HT-29 (cell line): ENCODE results near the gene RXRA. TPM values are rescaled to one million over a fixed set of nuclear protein-coding genes. Genes with fewer than 3 reads are reported as not detected.
A peak's percentile ranks its signal among the peaks of the same experiment; 100 is the strongest.

Source experiments
- DNase-seq: peaks from one replicate; pipeline ENCODE4 v3.0.0-alpha.2; 2015; ENCODE audit warnings: low spot score
- total RNA-seq: library from RNA; depleted of rRNA; stranded (reverse); fragments of >200 nt; shearing (Covaris generic); gene quantifications from 2 replicates; pipeline ENCODE4 v1.2.3, GENCODE V29; 2014

Gene RXRA
- total RNA-seq, 1 experiment from 2014 or later: 74.4 TPM

- DNase-seq: no peak
These were observed 117.7 kb downstream of the RXRA start for GRCh38 chr9:134444038-134444315.

GRCh38 chr9:134445000-134445399, 118.7 kb downstream of the RXRA start:
- no peak for DNase-seq

DNA sequence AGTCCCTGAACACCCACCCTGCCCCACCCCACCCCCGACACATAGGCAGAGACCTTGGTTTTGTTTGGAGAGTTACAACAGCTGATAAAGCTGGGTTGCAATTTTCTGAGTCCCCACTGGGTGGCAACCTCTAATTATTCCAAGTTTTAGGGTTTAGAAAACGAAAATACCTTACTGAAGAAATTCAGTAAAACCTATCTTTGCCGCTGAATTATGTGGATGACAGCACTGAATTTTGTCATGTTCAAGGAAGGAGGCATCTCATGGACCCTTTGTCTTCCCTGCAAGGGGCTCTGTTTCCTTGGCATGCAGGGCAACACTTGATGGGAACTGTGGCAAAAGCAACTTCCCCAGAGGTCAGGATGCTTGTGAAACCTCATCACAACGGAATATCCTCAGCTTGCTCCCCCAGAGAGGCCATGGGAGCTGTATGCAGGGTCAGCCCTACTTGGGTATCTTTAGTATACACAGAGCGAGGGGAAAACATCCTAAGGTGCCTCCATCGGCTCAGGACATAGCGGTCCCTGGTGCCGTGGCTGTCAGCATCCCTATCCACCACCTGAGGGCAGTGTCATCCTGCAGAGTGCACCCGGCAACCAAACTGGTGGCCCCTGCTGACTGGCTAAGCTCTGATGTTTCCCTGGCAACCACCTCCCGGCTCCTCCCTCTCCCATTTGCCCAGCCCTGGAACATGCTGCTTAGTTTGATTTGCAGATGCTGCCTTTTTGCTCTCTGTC, 123.1 kb downstream of the RXRA start:
- DNase-seq: peak; percentile 90

GRCh38 chr9:134451700-134452458, 125.6 kb downstream of the RXRA start:
- DNase-seq: no peak

DNA sequence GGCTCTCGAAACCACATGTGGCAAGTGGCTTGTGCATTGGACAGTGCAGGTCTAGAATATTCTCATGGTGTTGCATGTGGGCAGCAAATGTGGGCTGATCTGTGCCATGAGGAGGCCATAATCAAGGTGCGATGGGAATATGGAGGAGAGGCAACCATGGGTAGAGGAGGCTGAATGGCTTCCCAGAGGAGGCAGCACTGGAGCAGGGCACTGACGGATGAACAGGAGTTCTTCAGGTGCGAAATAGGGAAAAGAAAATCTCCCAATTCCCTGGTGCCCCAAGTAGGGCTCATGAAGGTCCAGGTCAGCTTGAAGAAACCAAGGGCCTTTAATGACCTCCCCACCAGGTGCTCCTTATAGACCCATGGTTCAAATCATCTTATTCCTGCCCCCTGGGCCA, 126.5 kb downstream of the RXRA start:
- DNase-seq: no peak

GRCh38 chr9:134453776-134454475, 127.7 kb downstream of the RXRA start:
- no peak for DNase-seq

GRCh38 chr9:134454476-134454857, 128.2 kb downstream of the RXRA start:
- no peak for DNase-seq

GRCh38 chr9:134455021-134455471, 128.8 kb downstream of the RXRA start:
- no peak for DNase-seq

DNA sequence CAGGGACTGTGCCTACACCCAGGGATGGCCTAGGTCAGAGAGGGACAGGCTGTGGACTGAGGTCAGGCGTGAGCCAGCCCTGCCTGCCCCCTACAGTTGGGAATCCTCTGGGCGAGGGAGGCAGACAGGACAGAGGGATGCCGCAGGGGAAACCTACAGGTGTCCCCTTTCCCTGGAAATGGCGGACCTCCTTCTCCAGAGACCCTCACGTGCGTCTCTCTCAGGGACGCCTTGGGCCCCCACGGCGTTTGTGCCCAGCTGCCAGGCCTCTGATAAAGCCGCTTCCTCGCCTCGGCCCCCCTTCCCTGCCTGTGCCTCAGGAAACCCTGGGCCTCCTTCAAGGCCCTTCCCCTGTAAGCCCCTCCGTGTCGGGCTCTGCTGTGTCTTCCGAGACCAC, 129.3 kb downstream of the RXRA start:
- DNase-seq: no peak

DNA sequence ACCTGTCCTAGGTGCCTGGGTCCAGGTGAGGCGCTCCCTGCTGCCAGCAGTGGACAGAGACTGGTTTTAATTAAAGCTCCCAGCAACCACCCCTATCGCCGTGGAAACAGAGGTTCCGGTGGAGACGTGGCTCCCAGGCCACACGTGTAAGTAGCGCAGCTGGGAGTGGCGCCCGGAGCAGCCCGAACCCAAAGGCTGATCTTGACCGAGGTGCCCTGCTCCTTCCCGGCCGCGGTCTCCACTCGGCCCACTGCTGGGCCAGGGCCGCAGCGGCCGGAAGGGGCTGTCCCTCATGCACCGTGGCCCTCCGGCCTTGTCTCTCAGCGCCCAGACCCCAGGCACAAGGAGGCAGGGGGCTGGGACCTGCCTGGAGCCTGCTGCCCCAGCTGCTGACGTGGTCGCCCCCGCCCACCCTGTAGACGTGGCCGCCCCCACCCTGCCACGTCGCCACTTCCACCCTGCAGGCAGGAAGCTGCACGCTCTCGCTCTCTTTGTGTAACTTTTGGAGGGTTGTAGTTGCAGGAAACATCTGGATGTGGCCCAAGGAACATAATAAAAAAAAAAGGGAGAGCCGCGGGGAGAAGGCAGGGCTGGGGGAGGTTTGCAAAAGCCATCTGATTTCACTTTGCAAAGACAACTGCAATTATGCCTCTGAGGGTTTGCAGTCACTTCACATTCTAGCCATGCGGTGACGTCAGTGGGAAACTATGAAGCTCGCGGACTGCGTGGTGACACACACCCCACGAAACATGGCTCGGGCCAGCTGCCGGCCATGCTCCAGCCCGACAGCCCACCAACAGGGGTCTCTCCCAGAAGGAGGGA, 129.9 kb downstream of the RXRA start:
- no peak for DNase-seq

- no peak for DNase-seq
These were observed 130.6 kb downstream of the RXRA start for GRCh38 chr9:134456756-134457305.

GRCh38 chr9:134457321-134458206, 131.3 kb downstream of the RXRA start:
- DNase-seq: no peak

- DNase-seq: no peak
These were observed 132.2 kb downstream of the RXRA start for GRCh38 chr9:134458207-134459108.

DNA sequence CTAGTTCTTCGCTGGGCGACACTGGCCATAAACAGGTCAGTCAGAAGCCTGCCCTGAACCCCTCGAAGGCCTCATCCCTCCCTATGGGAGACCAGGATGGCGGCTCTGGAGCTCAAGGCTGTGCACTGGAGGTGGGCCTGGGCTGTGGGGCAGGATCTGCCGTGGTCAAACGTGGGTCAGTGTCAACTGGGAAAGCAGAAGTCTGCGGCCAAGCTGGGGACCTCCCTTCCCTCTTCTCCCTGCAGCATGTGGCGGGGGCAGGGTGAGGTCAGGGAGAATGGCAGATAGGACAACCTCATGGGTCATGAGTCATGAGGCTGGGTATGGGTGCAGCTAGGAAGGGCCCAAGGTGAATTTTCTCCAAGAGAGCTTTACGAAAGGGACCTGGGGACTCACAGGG, 132.9 kb downstream of the RXRA start:
- DNase-seq: no peak

GRCh38 chr9:134459573-134459972, 133.3 kb downstream of the RXRA start:
- no peak for DNase-seq

DNA sequence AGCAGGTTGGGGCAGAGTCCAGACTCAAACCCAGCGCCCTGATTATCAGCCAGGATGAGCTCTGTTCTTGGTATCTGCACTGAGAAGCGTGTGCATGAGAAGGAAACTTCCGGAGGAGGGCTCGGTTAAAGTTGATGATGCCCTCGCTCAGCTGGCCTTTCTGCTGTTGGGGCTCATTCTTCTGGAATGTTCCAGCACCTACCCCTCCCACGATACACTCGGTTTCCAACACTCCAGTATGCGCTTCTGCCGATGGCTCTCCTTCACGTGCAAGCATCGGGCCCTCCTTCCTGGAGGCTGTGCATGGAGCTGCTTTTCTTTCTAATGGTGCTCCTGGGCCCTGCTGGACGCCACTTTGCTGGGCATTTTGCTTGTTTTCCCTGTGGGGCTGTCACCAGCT, 134.0 kb downstream of the RXRA start:
- DNase-seq: no peak

DNA sequence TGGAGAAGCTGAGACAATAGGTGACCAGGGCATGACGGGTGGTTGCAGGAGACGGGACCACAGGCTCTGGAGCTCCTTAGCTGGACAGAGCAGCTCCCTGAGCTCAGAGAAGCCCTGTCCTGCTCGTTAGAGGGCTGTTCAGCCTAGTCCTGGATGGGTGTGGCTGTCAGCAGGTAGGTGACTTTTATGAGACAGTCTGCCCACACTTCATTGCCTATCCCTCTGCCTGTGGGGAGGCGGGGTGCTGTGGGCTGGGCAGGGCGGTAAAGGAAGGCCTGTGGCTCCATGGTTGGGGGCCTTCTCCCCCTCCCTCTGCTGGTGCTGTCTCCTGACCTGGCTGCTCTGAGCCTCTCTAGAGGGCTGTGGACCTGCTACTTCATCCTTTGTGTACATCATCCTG, 134.6 kb downstream of the RXRA start:
- DNase-seq: no peak

GRCh38 chr9:134461426-134461982, 135.2 kb downstream of the RXRA start:
- DNase-seq: no peak

- DNase-seq: no peak
These were observed 136.1 kb downstream of the RXRA start for GRCh38 chr9:134462318-134462717.
